ENCODE measurements around the gene KLHL41. TPM values are rescaled to one million over a fixed set of nuclear protein-coding genes. Genes with fewer than 3 reads are reported as not detected.

KLHL41 gene
- total and polyA plus RNA-seq, 2 of the 13 experiments (the other 11 are each of a cell fraction or from before 2014, with no cell fraction given): 0.07 to 0.31 TPM

DNA sequence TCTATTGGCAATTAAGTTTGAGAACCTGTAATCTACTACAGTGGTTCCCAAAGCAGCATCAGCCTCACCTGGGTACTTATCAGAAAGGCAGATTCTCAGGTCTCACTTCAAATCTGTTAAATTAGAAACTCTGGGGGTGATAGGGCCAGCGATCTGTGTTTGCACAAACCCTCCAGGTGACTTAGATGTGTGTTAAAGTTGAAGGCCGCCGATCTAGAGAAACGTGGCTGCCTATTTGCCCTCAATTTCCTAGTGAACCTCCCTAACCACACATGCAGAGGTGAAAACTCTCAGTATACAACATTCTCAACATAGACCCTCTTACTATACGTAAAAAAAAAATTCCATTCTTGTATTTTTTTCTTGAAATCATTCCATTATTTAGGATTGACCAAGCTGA lies 14.2 kb downstream of the KLHL41 start (continued):
- TF ChIP-seq ZNF772 (CRISPR knock-in tag; IDR thresholded peaks at IDR 0.05) (no peak), BCL6 (CRISPR knock-in tag; IDR thresholded peaks at IDR 0.05) (no peak), ZNF703 (CRISPR knock-in tag; IDR thresholded peaks at IDR 0.05; ENCODE audit: borderline replicate concordance) (no peak), POLR2AphosphoS2 (IDR thresholded peaks at IDR 0.05; ENCODE audit: low read depth, low read length) (no peak), MLLT10 (CRISPR knock-in tag; IDR thresholded peaks at IDR 0.05) (no peak), ZNF329 (CRISPR knock-in tag; IDR thresholded peaks at IDR 0.05; ENCODE audit: low read depth) (no peak), MTF2 (CRISPR knock-in tag; IDR thresholded peaks at IDR 0.05; ENCODE audit: borderline replicate concordance) (no peak), SRF (IDR thresholded peaks at IDR 0.05; ENCODE audit: low read depth, low read length) (no peak), FOXO1 (CRISPR knock-in tag; IDR thresholded peaks at IDR 0.05) (no peak), ZNF83 (CRISPR knock-in tag; IDR thresholded peaks at IDR 0.05; ENCODE audit: borderline replicate concordance) (no peak), ZNF792 (CRISPR knock-in tag; IDR thresholded peaks at IDR 0.05) (no peak), MBD4 (IDR thresholded peaks at IDR 0.05; ENCODE audit: borderline replicate concordance, low read length) (no peak)
- TF ChIP-seq, protein P1, sequence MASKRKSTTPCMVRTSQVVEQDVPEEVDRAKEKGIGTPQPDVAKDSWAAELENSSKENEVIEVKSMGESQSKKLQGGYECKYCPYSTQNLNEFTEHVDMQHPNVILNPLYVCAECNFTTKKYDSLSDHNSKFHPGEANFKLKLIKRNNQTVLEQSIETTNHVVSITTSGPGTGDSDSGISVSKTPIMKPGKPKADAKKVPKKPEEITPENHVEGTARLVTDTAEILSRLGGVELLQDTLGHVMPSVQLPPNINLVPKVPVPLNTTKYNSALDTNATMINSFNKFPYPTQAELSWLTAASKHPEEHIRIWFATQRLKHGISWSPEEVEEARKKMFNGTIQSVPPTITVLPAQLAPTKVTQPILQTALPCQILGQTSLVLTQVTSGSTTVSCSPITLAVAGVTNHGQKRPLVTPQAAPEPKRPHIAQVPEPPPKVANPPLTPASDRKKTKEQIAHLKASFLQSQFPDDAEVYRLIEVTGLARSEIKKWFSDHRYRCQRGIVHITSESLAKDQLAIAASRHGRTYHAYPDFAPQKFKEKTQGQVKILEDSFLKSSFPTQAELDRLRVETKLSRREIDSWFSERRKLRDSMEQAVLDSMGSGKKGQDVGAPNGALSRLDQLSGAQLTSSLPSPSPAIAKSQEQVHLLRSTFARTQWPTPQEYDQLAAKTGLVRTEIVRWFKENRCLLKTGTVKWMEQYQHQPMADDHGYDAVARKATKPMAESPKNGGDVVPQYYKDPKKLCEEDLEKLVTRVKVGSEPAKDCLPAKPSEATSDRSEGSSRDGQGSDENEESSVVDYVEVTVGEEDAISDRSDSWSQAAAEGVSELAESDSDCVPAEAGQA (IDR thresholded peaks at IDR 0.05; ENCODE audit: low read depth): no peak
- TF ChIP-seq, protein P1 (CRISPR knock-in tag; IDR thresholded peaks at IDR 0.05; ENCODE audit: borderline replicate concordance): no peak
- TF ChIP-seq, protein P2, sequence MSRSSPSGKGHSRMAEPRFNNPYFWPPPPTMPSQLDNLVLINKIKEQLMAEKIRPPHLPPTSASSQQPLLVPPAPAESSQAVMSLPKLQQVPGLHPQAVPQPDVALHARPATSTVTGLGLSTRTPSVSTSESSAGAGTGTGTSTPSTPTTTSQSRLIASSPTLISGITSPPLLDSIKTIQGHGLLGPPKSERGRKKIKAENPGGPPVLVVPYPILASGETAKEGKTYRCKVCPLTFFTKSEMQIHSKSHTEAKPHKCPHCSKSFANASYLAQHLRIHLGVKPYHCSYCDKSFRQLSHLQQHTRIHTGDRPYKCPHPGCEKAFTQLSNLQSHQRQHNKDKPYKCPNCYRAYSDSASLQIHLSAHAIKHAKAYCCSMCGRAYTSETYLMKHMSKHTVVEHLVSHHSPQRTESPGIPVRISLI (CRISPR knock-in tag; IDR thresholded peaks at IDR 0.05; ENCODE audit: borderline replicate concordance): no peak
- TF ChIP-seq, protein P3, sequence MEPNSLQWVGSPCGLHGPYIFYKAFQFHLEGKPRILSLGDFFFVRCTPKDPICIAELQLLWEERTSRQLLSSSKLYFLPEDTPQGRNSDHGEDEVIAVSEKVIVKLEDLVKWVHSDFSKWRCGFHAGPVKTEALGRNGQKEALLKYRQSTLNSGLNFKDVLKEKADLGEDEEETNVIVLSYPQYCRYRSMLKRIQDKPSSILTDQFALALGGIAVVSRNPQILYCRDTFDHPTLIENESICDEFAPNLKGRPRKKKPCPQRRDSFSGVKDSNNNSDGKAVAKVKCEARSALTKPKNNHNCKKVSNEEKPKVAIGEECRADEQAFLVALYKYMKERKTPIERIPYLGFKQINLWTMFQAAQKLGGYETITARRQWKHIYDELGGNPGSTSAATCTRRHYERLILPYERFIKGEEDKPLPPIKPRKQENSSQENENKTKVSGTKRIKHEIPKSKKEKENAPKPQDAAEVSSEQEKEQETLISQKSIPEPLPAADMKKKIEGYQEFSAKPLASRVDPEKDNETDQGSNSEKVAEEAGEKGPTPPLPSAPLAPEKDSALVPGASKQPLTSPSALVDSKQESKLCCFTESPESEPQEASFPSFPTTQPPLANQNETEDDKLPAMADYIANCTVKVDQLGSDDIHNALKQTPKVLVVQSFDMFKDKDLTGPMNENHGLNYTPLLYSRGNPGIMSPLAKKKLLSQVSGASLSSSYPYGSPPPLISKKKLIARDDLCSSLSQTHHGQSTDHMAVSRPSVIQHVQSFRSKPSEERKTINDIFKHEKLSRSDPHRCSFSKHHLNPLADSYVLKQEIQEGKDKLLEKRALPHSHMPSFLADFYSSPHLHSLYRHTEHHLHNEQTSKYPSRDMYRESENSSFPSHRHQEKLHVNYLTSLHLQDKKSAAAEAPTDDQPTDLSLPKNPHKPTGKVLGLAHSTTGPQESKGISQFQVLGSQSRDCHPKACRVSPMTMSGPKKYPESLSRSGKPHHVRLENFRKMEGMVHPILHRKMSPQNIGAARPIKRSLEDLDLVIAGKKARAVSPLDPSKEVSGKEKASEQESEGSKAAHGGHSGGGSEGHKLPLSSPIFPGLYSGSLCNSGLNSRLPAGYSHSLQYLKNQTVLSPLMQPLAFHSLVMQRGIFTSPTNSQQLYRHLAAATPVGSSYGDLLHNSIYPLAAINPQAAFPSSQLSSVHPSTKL (CRISPR knock-in tag; IDR thresholded peaks at IDR 0.05): 0 out of 2 replicates have a peak, but pooled peaks have one; percentile 18
- TF ChIP-seq, protein P4, sequence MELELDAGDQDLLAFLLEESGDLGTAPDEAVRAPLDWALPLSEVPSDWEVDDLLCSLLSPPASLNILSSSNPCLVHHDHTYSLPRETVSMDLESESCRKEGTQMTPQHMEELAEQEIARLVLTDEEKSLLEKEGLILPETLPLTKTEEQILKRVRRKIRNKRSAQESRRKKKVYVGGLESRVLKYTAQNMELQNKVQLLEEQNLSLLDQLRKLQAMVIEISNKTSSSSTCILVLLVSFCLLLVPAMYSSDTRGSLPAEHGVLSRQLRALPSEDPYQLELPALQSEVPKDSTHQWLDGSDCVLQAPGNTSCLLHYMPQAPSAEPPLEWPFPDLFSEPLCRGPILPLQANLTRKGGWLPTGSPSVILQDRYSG (CRISPR knock-in tag; IDR thresholded peaks at IDR 0.05): no peak
- TF ChIP-seq, protein P5, sequence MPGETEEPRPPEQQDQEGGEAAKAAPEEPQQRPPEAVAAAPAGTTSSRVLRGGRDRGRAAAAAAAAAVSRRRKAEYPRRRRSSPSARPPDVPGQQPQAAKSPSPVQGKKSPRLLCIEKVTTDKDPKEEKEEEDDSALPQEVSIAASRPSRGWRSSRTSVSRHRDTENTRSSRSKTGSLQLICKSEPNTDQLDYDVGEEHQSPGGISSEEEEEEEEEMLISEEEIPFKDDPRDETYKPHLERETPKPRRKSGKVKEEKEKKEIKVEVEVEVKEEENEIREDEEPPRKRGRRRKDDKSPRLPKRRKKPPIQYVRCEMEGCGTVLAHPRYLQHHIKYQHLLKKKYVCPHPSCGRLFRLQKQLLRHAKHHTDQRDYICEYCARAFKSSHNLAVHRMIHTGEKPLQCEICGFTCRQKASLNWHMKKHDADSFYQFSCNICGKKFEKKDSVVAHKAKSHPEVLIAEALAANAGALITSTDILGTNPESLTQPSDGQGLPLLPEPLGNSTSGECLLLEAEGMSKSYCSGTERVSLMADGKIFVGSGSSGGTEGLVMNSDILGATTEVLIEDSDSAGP (CRISPR knock-in tag; IDR thresholded peaks at IDR 0.05; ENCODE audit: borderline replicate concordance): no peak

Data from HepG2 (cell line).